H1 (cell line): ENCODE data around the gene LIAS. TPM values are rescaled to one million over a fixed set of nuclear protein-coding genes. Genes with fewer than 3 reads are reported as not detected.

Experiments
- CTCF ChIA-PET: fragments of 300-600 bp; sonication (Branson Sonifier 250); formaldehyde crosslinking; loops from one replicate; lab custom pipeline; 2021; ENCODE audit not compliant: partially characterized antibody; lab: Charles Lee
- POLR2A ChIA-PET: fragments of 300-600 bp; sonication (Branson Sonifier 250); formaldehyde crosslinking; loops from one replicate; lab custom pipeline; 2021; ENCODE audit warnings: inconsistent platforms; ENCODE audit not compliant: partially characterized antibody; lab: Charles Lee
- DNase-seq, 2 experiments: peaks; one replicate each; pipeline versions ENCODE4 v3.0.0 to v3.0.0-alpha.2; 2010 to 2022; ENCODE audit warnings: low spot score in 2 of 2, low read depth in 1 of 2, mixed read lengths in 1 of 2
- FAIRE-seq: peaks from 2 replicates; lab custom pipeline; 2011; peaks lifted over from hg19 to GRCh38; lab: Jason Lieb, UNC
- H2AFZ ChIP-seq: 2 replicates; pipeline ENCODE4 v1.8.1; 2012; ENCODE audit warnings: low read length, inconsistent platforms
- H2AK5ac ChIP-seq: 2 replicates; pipeline ENCODE4 v1.6.1; 2013; ENCODE audit warnings: low read depth, low read length
- H2BK120ac ChIP-seq: replicated peaks from 2 replicates; pipeline ENCODE3; 2013; ENCODE audit warnings: low read depth, low read length, inconsistent platforms
- H2BK12ac ChIP-seq: 2 replicates; pipeline ENCODE4 v1.6.1; 2013; ENCODE audit warnings: low read depth, low read length
- H2BK15ac ChIP-seq: 2 replicates; pipeline ENCODE4 v1.6.1; 2013; ENCODE audit warnings: low read length
- H2BK20ac ChIP-seq: 2 replicates; pipeline ENCODE4 v1.6.1; 2013; ENCODE audit warnings: low read length
- H2BK5ac ChIP-seq: 2 replicates; pipeline ENCODE4 v1.6.1; 2013; ENCODE audit warnings: low read depth, low read length
- H3K14ac ChIP-seq: 2 replicates; pipeline ENCODE4 v1.6.1; 2013; ENCODE audit warnings: inconsistent platforms; ENCODE audit not compliant: insufficient read length
- H3K18ac ChIP-seq: 2 replicates; pipeline ENCODE4 v1.6.1; 2013; ENCODE audit warnings: low read length; ENCODE audit errors: extremely low read depth
- H3K23ac ChIP-seq: 2 replicates; pipeline ENCODE4 v1.6.1; 2013; ENCODE audit warnings: inconsistent platforms; ENCODE audit not compliant: insufficient read length
- H3K23me2 ChIP-seq: 2 replicates; pipeline ENCODE4 v1.6.1; 2013; ENCODE audit warnings: low read depth, low read length
- H3K27ac ChIP-seq: 2 replicates; pipeline ENCODE4 v1.6.1; 2011; ENCODE audit warnings: low read depth, low read length, inconsistent platforms
- H3K27me3 ChIP-seq, 4 experiments: replicated peaks in 1 of 4; 1 replicate in 1 of 4; 2 replicates in 3 of 4; pipeline versions ENCODE4 v1.6.1 to v1.8.1; 2011 to 2013; ENCODE audit warnings: low read length in 3 of 4, mild to moderate bottlenecking in 3 of 4, inconsistent platforms in 2 of 4, mixed read lengths in 2 of 4, moderate library complexity in 1 of 4; ENCODE audit not compliant: control insufficient read depth in 3 of 4, insufficient read depth in 3 of 4; ENCODE audit errors: extremely low read depth in 1 of 4
- H3K36me3 ChIP-seq, 4 experiments: 2 replicates each; pipeline versions ENCODE4 v1.6.1 to v1.8.1; 2011 to 2013; ENCODE audit warnings: mild to moderate bottlenecking in 4 of 4, low read length in 3 of 4, moderate library complexity in 2 of 4, control low read depth in 1 of 4, inconsistent platforms in 1 of 4; ENCODE audit not compliant: insufficient read depth in 4 of 4, control insufficient read depth in 2 of 4
- H3K4ac ChIP-seq: replicated peaks from 2 replicates; pipeline ENCODE3; 2013; ENCODE audit warnings: low read length, low read depth, mixed read lengths, inconsistent platforms; ENCODE audit not compliant: insufficient read length
- H3K4me1 ChIP-seq, 4 experiments: replicated peaks in 1 of 4; 1 replicate in 1 of 4; 2 replicates in 3 of 4; pipeline versions ENCODE4 v1.6.1 to v1.8.1; 2011 to 2013; ENCODE audit warnings: low read length in 3 of 4, inconsistent platforms in 2 of 4, mixed read lengths in 1 of 4; ENCODE audit not compliant: insufficient read depth in 4 of 4, control insufficient read depth in 3 of 4
- H3K4me2 ChIP-seq, 2 experiments: 2 replicates each; pipeline versions ENCODE4 v1.6.1 to v1.8.1; 2011 to 2013; ENCODE audit warnings: low read depth in 2 of 2, low read length in 2 of 2, control low read depth in 1 of 2, inconsistent platforms in 1 of 2, mild to moderate bottlenecking in 1 of 2; ENCODE audit not compliant: insufficient read depth in 1 of 2
- H3K4me3 ChIP-seq, 4 experiments: fragments of 200-600, 300-600 bp in 1 of 4; sonication (generic), shearing (Covaris generic), sonication (Bioruptor Twin) in 1 of 4; 2 replicates each; pipeline versions ENCODE4 v1.5.1 to v1.8.1; 2011 to 2016; ENCODE audit warnings: low read length in 4 of 4, low read depth in 3 of 4, control low read depth in 2 of 4, inconsistent platforms in 2 of 4, mild to moderate bottlenecking in 2 of 4, mixed read lengths in 1 of 4, moderate library complexity in 1 of 4; ENCODE audit not compliant: insufficient read depth in 2 of 4; ENCODE audit errors: extremely low read depth in 1 of 4
- H3K56ac ChIP-seq: replicated peaks from 2 replicates; pipeline ENCODE3; 2013; ENCODE audit warnings: low read depth, mild to moderate bottlenecking, mixed read lengths, low read length, inconsistent platforms; ENCODE audit not compliant: insufficient read length
- H3K79me1 ChIP-seq: 2 replicates; pipeline ENCODE4 v1.6.1; 2013; ENCODE audit warnings: low read depth, low read length, control low read depth
- H3K79me2 ChIP-seq, 2 experiments: 2 replicates each; pipeline versions ENCODE4 v1.6.1 to v1.8.1; 2012 to 2013; ENCODE audit warnings: low read length in 2 of 2, mild to moderate bottlenecking in 2 of 2, inconsistent platforms in 1 of 2; ENCODE audit not compliant: insufficient read depth in 2 of 2, control insufficient read depth in 1 of 2
- H3K9ac ChIP-seq, 4 experiments: replicated peaks in 1 of 4; 1 replicate in 1 of 4; 2 replicates in 3 of 4; pipeline versions ENCODE4 v1.6.1 to v1.8.1; 2011 to 2013; ENCODE audit warnings: low read depth in 3 of 4, low read length in 3 of 4, control low read depth in 2 of 4, mild to moderate bottlenecking in 2 of 4, moderate library complexity in 2 of 4, inconsistent platforms in 1 of 4; ENCODE audit errors: extremely low read depth in 1 of 4
- H3K9me3 ChIP-seq, 2 experiments: 2 replicates each; pipeline versions ENCODE4 v1.6.1 to v1.8.1; 2012 to 2013; ENCODE audit warnings: mild to moderate bottlenecking in 2 of 2, moderate library complexity in 2 of 2, control low read depth in 1 of 2, inconsistent platforms in 1 of 2, low read depth in 1 of 2, low read length in 1 of 2, mixed read lengths in 1 of 2; ENCODE audit not compliant: insufficient read depth in 2 of 2
- H4K20me1 ChIP-seq, 2 experiments: replicated peaks in 1 of 2; 2 replicates each; pipeline versions ENCODE3 to v1.8.1; 2011 to 2013; ENCODE audit warnings: inconsistent platforms in 2 of 2, low read length in 2 of 2, mild to moderate bottlenecking in 1 of 2; ENCODE audit not compliant: insufficient read depth in 2 of 2, control insufficient read depth in 1 of 2
- H4K5ac ChIP-seq: 2 replicates; pipeline ENCODE4 v1.6.1; 2013; ENCODE audit warnings: low read length, low read depth, mixed read lengths, inconsistent platforms; ENCODE audit not compliant: insufficient read length
- H4K8ac ChIP-seq: 2 replicates; pipeline ENCODE4 v1.8.0; 2013; ENCODE audit warnings: mild to moderate bottlenecking, moderate library complexity, low read length, inconsistent platforms; ENCODE audit not compliant: insufficient read depth; ENCODE audit errors: extremely low read depth
- H4K91ac ChIP-seq: replicated peaks from 2 replicates; pipeline ENCODE3; 2013; ENCODE audit warnings: low read length, mixed read lengths, inconsistent platforms; ENCODE audit not compliant: insufficient read length
- CBX5 ChIP-seq: fragments of 300-800, 300-1000 bp; sonication (generic); IDR thresholded peaks from 2 replicates; pipeline ENCODE4 v1.7.1; 2016; ENCODE audit warnings: antibody characterized with exemption, low read length, low read depth
- CREB1 ChIP-seq: IDR thresholded peaks from 2 replicates; pipeline ENCODE4 v1.6.1; 2012; ENCODE audit warnings: inconsistent platforms
- FOSL1 ChIP-seq: IDR thresholded peaks from 2 replicates; pipeline ENCODE4 v1.6.1; 2011; ENCODE audit warnings: mild to moderate bottlenecking, low read depth, low read length, moderate library complexity; ENCODE audit not compliant: insufficient read depth
- HDAC2 ChIP-seq, 2 experiments: fragments of 300-600 bp in 1 of 2; sonication (generic) in 1 of 2; IDR thresholded peaks; 2 replicates each; pipeline ENCODE4 v1.6.1; 2011 to 2012; ENCODE audit warnings: low read depth in 2 of 2, low read length in 2 of 2, mild to moderate bottlenecking in 2 of 2, moderate library complexity in 2 of 2, borderline replicate concordance in 1 of 2, inconsistent platforms in 1 of 2
- NANOG ChIP-seq: IDR thresholded peaks from 2 replicates; pipeline ENCODE4 v1.6.1; 2011; ENCODE audit warnings: low read length, low read depth, mild to moderate bottlenecking, inconsistent platforms; ENCODE audit not compliant: insufficient read depth, poor library complexity, severe bottlenecking
- POLR2AphosphoS5 ChIP-seq: IDR thresholded peaks from 2 replicates; pipeline ENCODE4 v1.6.1; 2011; ENCODE audit warnings: low read depth, low read length
- RXRA ChIP-seq: IDR thresholded peaks from 2 replicates; pipeline ENCODE4 v1.6.1; 2011; ENCODE audit warnings: low read depth, mild to moderate bottlenecking, low read length, moderate library complexity; ENCODE audit not compliant: insufficient read depth
- SIRT6 ChIP-seq: IDR thresholded peaks from one replicate; pipeline ENCODE4 v1.7.1; 2012; ENCODE audit warnings: low read length, inconsistent platforms
- SP1 ChIP-seq: IDR thresholded peaks from 2 replicates; pipeline ENCODE4 v1.6.1; 2011; ENCODE audit warnings: low read depth, low read length
- YY1 ChIP-seq: IDR thresholded peaks from 2 replicates; pipeline ENCODE4 v1.6.1; 2011; ENCODE audit warnings: low read depth, mild to moderate bottlenecking, low read length
- WGBS, 2 experiments: shearing (Covaris generic) in 1 of 2; methylation state at CpG; one replicate each; pipeline versions ENCODE4 v1.1.6 to v1.1.7; 2013 to 2015; ENCODE audit warnings: low lambda C conversion rate in 2 of 2, mixed read lengths in 2 of 2, inconsistent platforms in 1 of 2, low coverage in 1 of 2, missing lambda C conversion rate in 1 of 2; ENCODE audit not compliant: insufficient replicate concordance in 2 of 2, insufficient coverage in 1 of 2, insufficient read length in 1 of 2; ENCODE audit errors: extremely low coverage in 1 of 2, missing lambda C conversion rate in 1 of 2; 5-methylcytosine and 5-hydroxymethylcytosine counted together
- polyA plus RNA-seq, 7 experiments: library from polyadenylated mRNA; depleted of rRNA in 3 of 7; stranded (reverse) in 5 of 7; unstranded in 2 of 7; fragments of >200 nt in 5 of 7; fragments of 200-250 nt in 2 of 7; gene quantifications; 1 replicate in 5 of 7; 2 replicates in 1 of 7; 4 replicates in 1 of 7; pipeline versions ENCODE4 v1.2.1 to v1.2.3, GENCODE V29; 2011 to 2013; ENCODE audit warnings: missing spikeins in 2 of 7, mixed read lengths in 2 of 7
- total RNA-seq: library from RNA; stranded (reverse); fragmentation: NEBNext Ultra II Directional; extraction: Animal tissue kit (Norgen Biotek cat#: 25700); gene quantifications from 2 replicates; pipeline ENCODE4 v1.2.1, GENCODE V29; 2021
- TF ChIP-seq, protein P1 (sequence below): IDR thresholded peaks from 2 replicates; pipeline ENCODE4 v1.6.1; 2012; ENCODE audit warnings: low read length, inconsistent platforms

LIAS gene
- total and polyA plus RNA-seq, 2 of the 8 experiments (the other 6 are each of a cell fraction or from before 2014, with no cell fraction given): 10.5 to 24.9 TPM

DNA sequence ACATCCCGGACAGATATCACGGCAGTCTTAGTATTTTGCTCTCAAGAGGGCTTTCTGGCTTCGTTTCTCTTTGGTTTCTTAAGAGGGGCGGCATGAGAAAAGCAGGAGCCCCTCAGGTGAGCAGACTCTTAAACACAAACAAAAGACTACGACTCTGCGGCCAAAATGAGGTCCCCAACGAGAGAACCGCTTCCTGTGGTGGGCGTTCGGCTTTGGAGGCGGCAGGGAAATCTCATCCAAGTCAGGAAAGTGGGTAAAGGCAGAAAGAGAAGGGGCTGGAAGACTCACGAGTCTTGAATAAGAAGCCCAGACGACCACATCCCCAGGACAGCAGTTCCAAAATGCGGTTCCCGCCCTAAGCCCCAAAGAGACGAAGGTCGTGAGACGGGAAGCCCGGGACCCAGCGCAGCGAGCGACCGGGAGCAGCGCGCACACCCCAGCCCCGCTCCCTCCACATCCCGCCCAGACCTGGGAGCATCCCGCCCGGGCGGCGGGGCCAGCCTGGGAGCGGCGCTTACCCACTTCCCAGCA lies 68.0 kb downstream of the LIAS start:
- peaks cover 0 to 21% (median 9%) of the 10 kb centered on the region in 4 experiments; a peak in 4 of 8 replicates for H3K36me3 ChIP-seq
- H3K4me1 ChIP-seq: peaks cover 0 to 4% (median 1%) of the 10 kb centered on the region in 4 experiments; a peak in 3 of 7 replicates
- FAIRE-seq (no peak), DNase-seq (no peak)
- peaks cover 17 to 19% of the 10 kb centered on the region in 2 experiments for H3K9me3 ChIP-seq
- H3K4me3 ChIP-seq: peak overlapping the region; percentile 90 to 98 (median 95)
- no peaks in the 10 kb centered on the region for H3K79me1 ChIP-seq
- peak overlapping the region; percentile 69 for H4K5ac ChIP-seq
- H3K23me2 ChIP-seq: 0 out of 2 replicates have a peak, but pooled peaks cover 4% of the 10 kb centered on the region
- peak overlapping the region; percentile 70 for H3K27ac ChIP-seq
- no peak overlapping the region for H2BK20ac ChIP-seq
- no peak overlapping the region for H3K23ac ChIP-seq
- peak overlapping the region; percentile 24; the same call in 1 of the 2 replicates for H2AFZ ChIP-seq
- H4K8ac ChIP-seq: peak overlapping the region; percentile 83; the same call in 1 of the 2 replicates
- H3K9ac ChIP-seq: peak overlapping the region; percentile 83 to 92 (median 89)
- 1% methylated on average over 33 of the region's 33 CpGs; no CpG with 5 or more reads in 1 of the 2 experiments for WGBS, 2 experiments
- peak overlapping the region; percentile 90 for H3K18ac ChIP-seq
- H4K20me1 ChIP-seq: peaks cover 0 to 2% of the 10 kb centered on the region in 2 experiments
- POLR2A ChIA-PET: interaction anchor here (0.6 to 3.3 kb wide), 20 partner anchors 10 to 530 kb away, joined by 3 to 31 read pairs (median 3); partner anchors contain the start of genes LIAS, N4BP2, PDS5A and RPL9
- H3K4ac ChIP-seq: peak overlapping the region; percentile 10
- peak overlapping the region; percentile 63 for H3K56ac ChIP-seq
- H2AK5ac ChIP-seq: no peak overlapping the region
- CTCF ChIA-PET: interaction anchor here (1.0 to 1.3 kb wide), 3 partner anchors 58 to 452 kb away, joined by 3 to 4 read pairs (median 3); no protein-coding TSS in a partner anchor
- no peak overlapping the region for H2BK120ac ChIP-seq
- H2BK12ac ChIP-seq: no peak overlapping the region
- no peaks in the 10 kb centered on the region for H3K27me3 ChIP-seq
- H3K79me2 ChIP-seq: peaks cover 13 to 68% of the 10 kb centered on the region in 2 experiments
- H2BK5ac ChIP-seq: peak overlapping the region; percentile 73; the same call in 1 of the 2 replicates
- peak overlapping the region; percentile 41 for H4K91ac ChIP-seq
- peak overlapping the region; percentile 72 to 75 for H3K4me2 ChIP-seq
- H2BK15ac ChIP-seq: no peak overlapping the region
- no peak overlapping the region for H3K14ac ChIP-seq
- no peak for TF ChIP-seq CREB1
- no peak for TF ChIP-seq POLR2AphosphoS5
- TF ChIP-seq CBX5: no peak
- TF ChIP-seq, protein P1, sequence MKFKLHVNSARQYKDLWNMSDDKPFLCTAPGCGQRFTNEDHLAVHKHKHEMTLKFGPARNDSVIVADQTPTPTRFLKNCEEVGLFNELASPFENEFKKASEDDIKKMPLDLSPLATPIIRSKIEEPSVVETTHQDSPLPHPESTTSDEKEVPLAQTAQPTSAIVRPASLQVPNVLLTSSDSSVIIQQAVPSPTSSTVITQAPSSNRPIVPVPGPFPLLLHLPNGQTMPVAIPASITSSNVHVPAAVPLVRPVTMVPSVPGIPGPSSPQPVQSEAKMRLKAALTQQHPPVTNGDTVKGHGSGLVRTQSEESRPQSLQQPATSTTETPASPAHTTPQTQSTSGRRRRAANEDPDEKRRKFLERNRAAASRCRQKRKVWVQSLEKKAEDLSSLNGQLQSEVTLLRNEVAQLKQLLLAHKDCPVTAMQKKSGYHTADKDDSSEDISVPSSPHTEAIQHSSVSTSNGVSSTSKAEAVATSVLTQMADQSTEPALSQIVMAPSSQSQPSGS: no peak
- TF ChIP-seq HDAC2 (IDR thresholded peaks at IDR 0.05; ENCODE audit: borderline replicate concordance in 1 of 2, low read depth in 2 of 2, low read length in 2 of 2): no peak
- no peak for TF ChIP-seq SIRT6
- 0 out of 2 replicates have a peak, but pooled peaks have one; percentile 47 for TF ChIP-seq FOSL1
- no peak for TF ChIP-seq RXRA
- no peak for TF ChIP-seq SP1
- TF ChIP-seq NANOG: no peak
- TF ChIP-seq YY1: no peak
